ENCODE measurements around the gene FAM162A.

- TF ChIP-seq CTCF (IDR thresholded peaks at IDR 0.05): no peak
- TF ChIP-seq POLR2A (IDR thresholded peaks at IDR 0.05): no peak
Observed at GRCh38 chr3:122377975-122378374, 6.0 kb upstream of the FAM162A start.

All from Peyer's patch (tissue), 4 donors.